DMS153 treated with DMSO at 0.1 percent for 48 hours (cell line): ENCODE data around the gene PDE11A.
"Not testable (repeated sequence)": the region's sequence is repeated elsewhere in the genome, so short reads cannot be mapped to it uniquely, and the experiment has no call there.

ENCODE experiments used
- DNase-seq: peaks from one replicate; lab custom pipeline; 2025; ENCODE audit not compliant: unreplicated experiment; lab: John Stamatoyannopoulos, UW

The PDE11A gene

DNA sequence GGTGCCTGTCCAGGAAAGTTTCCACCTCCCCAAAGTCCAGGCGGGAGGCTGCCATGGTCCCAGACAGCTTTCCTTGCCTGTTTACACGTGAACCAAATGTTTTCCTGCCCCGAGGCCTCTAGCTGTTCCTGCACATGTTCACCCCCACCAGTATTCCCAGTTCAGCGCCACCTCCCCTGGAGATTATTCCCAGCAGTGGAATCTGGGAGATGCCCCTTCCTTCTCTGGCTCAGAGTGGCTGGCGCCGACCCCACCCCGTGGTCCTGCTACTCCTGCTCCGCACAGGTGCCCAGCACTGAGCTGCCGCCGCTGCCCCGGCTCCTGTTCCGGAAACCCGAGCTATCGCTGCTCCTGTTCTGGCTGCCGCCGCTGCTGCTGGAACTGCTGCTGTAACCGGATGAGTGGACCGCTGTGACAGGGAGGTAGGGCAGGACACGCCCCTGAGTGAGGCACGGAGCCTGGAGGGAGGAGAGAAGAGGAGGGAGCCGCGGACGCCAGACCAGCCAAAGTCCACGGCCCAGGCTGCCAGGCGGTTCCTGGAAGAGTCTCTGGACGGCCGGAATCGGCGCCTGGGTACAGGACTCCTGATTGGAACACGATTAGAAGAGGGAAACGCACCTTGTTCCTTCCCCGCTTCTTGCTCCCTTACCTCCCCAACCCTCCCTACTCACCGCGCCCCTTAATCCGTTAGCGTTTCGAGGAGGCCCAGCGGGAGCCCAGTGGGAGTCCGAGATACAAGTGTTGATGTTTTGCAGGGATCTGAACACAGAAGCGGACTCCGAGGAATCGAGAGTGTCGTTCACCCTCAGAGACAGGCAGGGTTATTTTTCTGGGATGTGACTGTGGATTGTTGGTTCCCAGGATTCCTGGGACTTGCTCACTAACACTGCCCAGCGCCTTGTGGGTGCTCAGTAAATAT lies at the start of gene PDE11A:
Gene PDE11A, minus strand, starts transcription at position 395 of the 919 bp plus-strand sequence. Its CDS starts 340 bp downstream, at position 55.
- peak; percentile 74 for DNase-seq

- DNase-seq = no peak
These were observed 46.8 kb upstream of the PDE11A start for GRCh38 chr2:178119179-178119922.

DNA sequence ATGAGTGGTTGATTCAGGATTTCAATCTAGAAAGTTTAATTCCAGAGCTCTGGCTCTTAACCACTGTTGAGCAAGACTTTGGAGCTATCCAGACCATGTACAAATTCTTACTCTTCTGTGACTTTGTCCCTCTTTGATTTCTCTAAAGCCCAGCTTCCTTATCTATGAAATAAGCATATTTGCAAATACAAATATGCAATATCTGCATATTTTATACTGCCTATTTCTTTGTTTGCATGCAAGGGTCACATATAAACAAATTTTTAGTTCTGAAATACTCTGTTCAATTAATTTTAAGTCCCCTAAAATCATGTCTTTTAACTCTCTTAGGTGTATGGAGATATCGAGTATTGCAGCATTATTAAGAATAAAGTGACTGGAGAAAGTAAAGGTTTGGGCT lies 45.1 kb upstream of the PDE11A start:
- no peak for DNase-seq

DNA sequence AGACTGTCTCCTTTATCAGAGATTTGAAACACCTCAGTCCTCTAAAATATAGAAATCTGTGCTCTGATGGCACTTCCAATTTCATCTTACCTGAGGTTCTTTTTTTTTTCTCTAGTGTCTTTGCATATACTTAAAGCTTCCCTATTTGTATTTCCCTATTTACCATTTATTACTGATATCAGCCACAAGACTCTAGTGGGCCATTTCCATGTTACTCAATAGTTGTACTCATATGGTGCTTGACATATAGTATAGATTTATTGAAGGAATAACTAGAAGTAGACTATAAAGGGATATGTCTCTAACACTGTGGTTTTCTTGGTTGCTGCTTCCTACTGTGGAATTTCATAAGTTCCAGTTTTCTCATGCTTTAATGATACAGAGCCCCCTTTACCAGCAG lies 42.7 kb upstream of the PDE11A start:
- DNase-seq = no peak

DNA sequence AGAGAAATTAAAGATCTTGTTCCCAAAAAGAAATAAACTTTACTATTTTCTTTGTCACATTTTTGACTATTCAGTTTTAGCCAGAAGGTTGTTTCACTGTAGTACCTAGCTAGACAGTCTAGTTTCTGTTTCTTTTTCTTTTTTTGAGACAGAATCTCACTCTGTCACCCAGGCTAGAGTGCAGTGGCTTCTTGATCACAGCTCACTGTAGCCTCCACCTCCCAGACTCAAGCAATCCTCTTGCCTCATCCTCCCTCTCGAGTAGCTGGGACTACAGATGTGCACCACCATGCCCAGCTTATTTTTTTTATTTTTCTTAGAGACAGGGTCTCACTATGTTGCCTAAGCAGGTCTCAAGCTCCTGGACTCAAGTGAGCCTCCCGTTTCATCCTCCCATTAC lies 41.9 kb upstream of the PDE11A start:
- no peak for DNase-seq

DNA sequence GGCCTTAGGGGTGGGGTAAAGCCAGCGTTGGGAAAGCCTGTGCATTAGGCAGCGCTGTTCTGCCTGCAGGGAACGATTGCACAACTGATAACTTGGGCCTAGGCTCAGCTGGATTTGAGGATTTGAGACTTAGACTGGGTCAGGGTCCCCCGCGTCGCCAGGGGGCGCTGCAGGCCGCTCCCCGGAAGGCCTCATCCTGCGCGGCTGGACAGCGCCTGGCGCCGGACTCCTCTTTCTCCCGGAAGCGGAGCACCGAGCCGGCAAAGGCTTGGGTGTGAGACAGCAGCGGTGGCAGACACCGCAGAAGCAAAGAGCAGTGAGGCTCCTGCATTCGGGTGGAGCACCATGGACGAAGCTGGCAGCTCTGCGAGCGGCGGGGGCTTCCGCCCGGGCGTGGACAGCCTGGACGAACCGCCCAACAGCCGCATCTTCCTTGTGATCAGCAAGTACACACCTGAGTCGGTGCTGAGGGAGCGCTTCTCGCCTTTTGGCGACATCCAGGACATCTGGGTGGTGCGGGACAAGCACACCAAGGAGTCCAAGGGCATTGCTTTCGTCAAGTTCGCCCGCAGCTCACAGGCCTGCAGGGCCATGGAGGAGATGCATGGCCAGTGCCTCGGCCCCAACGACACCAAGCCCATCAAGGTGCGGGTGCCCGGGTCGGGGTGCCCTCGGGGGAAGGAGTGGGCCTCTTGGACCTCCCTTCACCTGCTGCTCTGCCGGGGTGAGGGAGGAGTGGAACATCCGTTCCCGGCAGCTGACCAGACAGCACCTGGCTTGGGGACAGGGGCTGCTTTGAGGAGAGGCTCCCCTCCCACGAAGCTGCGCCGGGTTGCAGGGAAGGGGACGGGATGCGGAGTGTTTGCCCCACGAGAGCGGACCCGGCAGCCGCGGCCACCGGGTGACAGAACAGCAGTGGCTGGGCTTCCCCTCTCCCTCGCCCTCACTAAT lies 39.9 kb upstream of the PDE11A start, which contains the start of gene RBM45:
Gene RBM45, plus strand, starts transcription at position 236 of the 951 bp plus-strand sequence. Its CDS starts 110 bp downstream, at position 346.
- DNase-seq = peak; percentile 59

DNA sequence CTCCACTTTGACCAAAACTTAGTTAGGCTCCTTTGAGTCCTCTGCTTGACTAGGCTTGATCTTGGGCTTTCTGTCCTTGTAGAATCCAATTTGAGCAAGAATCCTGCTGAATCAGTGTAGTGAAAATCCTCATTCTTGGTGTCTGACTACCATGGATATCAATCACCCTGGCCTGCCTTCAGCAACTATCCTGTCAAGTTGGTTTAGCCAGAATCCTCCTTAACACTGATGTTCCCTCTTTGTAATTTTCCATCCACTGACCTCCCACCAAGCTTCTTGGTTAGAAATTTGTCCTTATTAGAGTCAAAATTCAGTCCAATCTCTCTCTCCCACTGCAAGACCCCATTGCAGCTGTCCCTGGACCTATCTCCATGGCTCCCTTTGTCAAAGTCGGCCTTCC lies 39.2 kb upstream of the PDE11A start:
- DNase-seq = no peak

DNA sequence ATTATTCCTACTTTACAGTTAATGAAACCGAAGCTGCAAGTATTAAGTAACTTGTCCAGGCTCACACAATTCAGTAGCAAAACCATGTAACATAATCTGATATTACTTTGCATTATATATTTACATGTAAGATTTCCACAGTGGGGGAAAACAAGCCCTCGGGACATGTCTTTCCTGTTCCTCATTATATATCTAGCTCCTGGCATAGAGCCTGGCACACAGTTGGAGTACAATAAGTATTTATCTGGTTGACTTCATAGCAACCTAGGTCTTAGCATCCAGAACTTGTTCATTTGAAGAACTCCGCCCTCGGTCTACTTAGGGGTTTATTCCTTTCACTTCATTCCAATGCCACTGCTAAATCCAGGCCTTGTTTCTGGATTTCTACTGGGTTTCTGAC lies 38.1 kb upstream of the PDE11A start:
- no peak for DNase-seq

GRCh38 chr2:178109813-178110212 lies 37.2 kb upstream of the PDE11A start:
- DNase-seq = peak; percentile 63

DNA sequence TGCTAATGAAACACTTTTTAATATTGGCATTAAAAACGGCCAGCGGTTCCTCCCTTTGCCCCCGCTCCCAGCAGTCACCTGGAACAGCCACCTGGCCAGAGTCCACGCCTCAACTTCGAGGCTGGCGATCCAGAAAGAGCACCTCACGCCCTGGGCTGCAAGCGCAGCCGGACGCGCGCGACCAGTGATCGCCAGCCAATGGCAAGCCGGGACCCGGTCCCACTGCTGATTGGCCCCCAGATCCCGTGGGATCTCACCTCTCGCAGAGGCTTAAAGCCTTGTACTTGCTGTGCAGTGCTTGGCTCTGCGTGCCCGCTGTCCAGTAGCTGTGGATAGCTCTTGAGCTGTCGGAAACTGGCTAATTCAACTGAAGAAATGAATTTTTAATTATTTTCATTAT lies 35.6 kb upstream of the PDE11A start:
- no peak for DNase-seq

DNA sequence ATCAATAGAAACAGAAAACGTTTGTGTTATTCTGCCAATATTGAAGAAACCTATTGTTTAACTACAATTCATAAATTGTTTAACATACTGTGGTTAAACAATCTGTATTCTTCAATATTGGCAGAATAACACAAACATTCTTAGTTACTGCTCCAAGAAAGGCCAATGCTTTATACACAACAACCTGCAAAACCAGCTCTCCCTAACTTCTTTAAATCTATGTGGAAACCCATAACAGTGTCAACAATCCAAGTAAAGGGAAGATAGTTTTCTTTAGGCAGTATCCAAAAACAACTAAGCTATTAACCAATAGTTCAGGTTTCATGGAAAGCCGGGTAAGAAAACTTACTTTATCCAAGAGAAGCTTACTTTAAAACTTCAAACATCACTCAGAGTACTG lies 33.5 kb upstream of the PDE11A start:
- no peak for DNase-seq

- DNase-seq = no peak
These were observed 33.0 kb upstream of the PDE11A start for GRCh38 chr2:178105566-178105965.

GRCh38 chr2:178101321-178102079 lies 28.9 kb upstream of the PDE11A start:
- DNase-seq = no peak

DNA sequence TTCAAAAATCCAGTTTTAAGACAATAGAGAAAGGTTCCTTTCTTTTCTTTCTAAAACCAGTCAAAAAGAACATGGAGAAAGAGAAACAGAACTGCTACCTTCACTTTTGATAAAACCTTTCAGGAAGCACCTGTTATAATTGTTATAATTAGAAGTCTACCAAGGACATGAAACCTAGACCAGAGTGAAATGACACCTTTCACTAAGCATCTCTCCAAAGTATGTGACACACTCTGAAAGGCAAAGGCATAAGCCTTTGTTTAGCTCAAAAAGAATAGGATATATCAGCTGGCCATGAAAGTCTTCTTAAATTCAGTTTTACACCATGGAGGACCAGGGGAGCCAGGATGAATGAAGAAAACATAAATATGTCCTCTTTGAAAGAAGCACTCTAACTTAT lies 20.9 kb upstream of the PDE11A start:
- no peak for DNase-seq

DNA sequence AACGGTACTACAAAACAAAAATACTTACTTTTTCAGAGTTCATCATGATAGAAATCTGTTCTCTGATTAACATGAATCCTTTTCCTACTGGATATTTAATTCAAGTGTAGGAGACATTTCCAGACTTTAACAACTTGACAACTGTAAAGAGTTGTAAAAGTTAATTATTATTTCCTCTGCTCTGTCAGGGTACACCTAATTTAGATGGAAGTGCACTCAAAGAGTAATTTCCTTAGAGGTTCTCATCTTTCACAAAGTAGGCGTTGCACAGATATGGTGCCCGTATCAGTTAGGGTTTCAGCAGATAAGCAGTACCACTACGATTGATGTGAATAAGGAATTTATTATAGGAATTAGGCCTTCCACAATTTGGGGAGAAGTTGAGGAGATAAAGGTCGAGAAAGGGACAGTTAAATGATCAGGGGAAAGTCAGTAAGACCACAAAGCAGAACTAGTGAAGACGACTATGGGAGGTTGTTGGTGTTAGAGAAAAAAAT lies 16.2 kb upstream of the PDE11A start:
- no peak for DNase-seq

DNA sequence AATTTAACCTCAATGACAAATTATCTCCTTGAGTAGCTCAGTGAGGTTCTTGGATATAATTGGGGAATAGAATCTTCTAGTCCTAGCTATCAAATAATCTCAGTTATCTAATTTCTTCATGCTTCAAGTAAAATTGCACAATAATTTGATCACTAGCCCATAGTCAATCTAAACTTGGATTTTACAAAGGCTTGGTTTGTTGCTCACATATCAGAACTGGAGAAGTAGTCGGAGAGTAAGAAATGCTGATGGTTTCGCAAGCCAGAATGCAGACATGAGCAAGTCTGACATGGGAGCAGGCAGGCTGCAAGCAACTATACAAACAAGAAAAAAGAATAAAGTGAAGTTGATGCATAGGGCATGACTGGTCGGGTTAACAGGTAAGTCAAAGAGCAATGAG lies 11.7 kb upstream of the PDE11A start:
- no peak for DNase-seq

- DNase-seq = no peak
These were observed 9.9 kb upstream of the PDE11A start for GRCh38 chr2:178082408-178083045.

DNA sequence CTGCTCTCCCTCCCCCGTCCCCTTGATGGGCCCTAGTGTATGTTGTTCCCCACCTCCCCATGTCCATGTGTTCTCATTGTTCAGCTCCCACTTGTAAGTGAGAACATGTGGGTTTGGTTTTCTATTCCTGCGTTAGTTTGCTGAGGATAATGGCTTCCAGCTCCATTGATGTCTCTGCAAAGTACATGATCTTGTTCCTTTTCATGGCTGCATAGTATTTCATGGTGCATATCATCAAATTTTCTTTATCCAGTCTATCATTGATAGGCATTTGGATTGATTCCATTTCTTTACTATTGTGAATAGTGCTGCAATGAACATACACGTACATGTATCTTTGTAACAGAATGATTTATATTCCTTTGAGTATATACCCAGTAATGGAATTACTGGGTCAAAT lies 6.7 kb upstream of the PDE11A start:
- not testable (repeated sequence) for DNase-seq

DNA sequence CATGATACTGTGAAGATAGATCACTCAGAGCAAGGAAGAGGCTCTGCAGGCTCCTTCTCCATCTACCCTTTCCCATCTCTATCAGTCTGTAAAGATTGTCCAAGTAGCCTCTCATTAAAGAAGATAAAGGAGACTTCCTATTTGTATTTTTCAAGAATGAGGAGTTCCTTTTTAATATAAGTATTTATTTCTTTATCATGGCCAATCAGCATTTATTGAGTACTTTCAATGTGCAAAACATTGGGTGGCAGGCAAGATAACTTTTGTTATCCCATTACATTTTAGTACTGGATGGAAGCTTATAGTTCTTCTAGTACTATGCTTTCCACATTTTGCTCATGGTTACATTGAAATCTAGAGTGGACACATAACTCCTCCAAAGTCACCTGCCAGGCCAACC lies 3.6 kb upstream of the PDE11A start:
- DNase-seq = no peak

DNA sequence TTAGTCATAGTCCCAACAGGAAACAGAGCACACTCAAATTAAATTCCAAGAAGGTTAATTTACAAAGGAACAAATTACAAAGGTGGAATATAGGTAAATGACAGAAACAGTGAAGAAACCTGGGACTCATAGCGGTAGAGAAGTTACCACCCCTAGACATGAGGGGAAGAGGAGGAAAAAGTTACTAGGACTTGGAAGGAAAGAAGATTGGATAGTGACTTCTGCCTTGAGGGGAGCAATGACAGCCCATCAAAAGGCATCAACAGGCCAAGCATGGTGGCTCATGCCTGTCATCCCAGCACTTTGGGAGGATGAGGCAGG lies 2.4 kb upstream of the PDE11A start:
- DNase-seq = no peak
